ENCODE results near the gene DOLPP1.

The DOLPP1 gene

GRCh38 chr9:129042016-129042415 lies 38.9 kb upstream of the DOLPP1 start:
- Histone ChIP-seq H3K4me1 (ENCODE audit: control insufficient read depth, insufficient read depth, low read length) (no peaks in the 10 kb centered on the region), H3K4me3 (ENCODE audit: low read depth, low read length) (no peak overlapping the region), H3K27me3 (ENCODE audit: control insufficient read depth, insufficient read depth, low read length) (no peaks in the 10 kb centered on the region), H3K9ac (ENCODE audit: low read depth, low read length) (no peak overlapping the region), H3K27ac (ENCODE audit: low read depth, low read length) (no peak overlapping the region), H3K9me3 (ENCODE audit: control insufficient read depth, insufficient read depth, low read length) (no peaks in the 10 kb centered on the region), H3K36me3 (ENCODE audit: control insufficient read depth, insufficient read depth, low read length) (peaks cover 36% of the 10 kb centered on the region)

GRCh38 chr9:129052592-129052991 lies 28.3 kb upstream of the DOLPP1 start:
- H3K27ac ChIP-seq (ENCODE audit: low read depth, low read length), result no peak overlapping the region
- no peak overlapping the region for H3K9ac ChIP-seq (ENCODE audit: low read depth, low read length)

GRCh38 chr9:129053020-129053419 lies 27.9 kb upstream of the DOLPP1 start:
- no peak overlapping the region for H3K9ac ChIP-seq (ENCODE audit: low read depth, low read length)
- H3K36me3 ChIP-seq (ENCODE audit: control insufficient read depth, insufficient read depth, low read length), result peaks cover 46% of the 10 kb centered on the region
- H3K4me1 ChIP-seq (ENCODE audit: control insufficient read depth, insufficient read depth, low read length), result no peaks in the 10 kb centered on the region
- H3K27me3 ChIP-seq (ENCODE audit: control insufficient read depth, insufficient read depth, low read length), result no peaks in the 10 kb centered on the region
- no peak overlapping the region for H3K4me3 ChIP-seq (ENCODE audit: low read depth, low read length)
- no peaks in the 10 kb centered on the region for H3K9me3 ChIP-seq (ENCODE audit: control insufficient read depth, insufficient read depth, low read length)
- H3K27ac ChIP-seq (ENCODE audit: low read depth, low read length), result no peak overlapping the region

More at GRCh38 chr9:129052592-129052991, 28.3 kb upstream of the DOLPP1 start:
- no peaks in the 10 kb centered on the region for H3K27me3 ChIP-seq (ENCODE audit: control insufficient read depth, insufficient read depth, low read length)
- no peaks in the 10 kb centered on the region for H3K9me3 ChIP-seq (ENCODE audit: control insufficient read depth, insufficient read depth, low read length)
- H3K36me3 ChIP-seq (ENCODE audit: control insufficient read depth, insufficient read depth, low read length), result peaks cover 47% of the 10 kb centered on the region
- H3K4me1 ChIP-seq (ENCODE audit: control insufficient read depth, insufficient read depth, low read length), result no peaks in the 10 kb centered on the region
- no peak overlapping the region for H3K4me3 ChIP-seq (ENCODE audit: low read depth, low read length)

- H3K36me3 ChIP-seq (ENCODE audit: control insufficient read depth, insufficient read depth, low read length), result peaks cover 41% of the 10 kb centered on the region
- no peaks in the 10 kb centered on the region for H3K9me3 ChIP-seq (ENCODE audit: control insufficient read depth, insufficient read depth, low read length)
- no peaks in the 10 kb centered on the region for H3K27me3 ChIP-seq (ENCODE audit: control insufficient read depth, insufficient read depth, low read length)
- H3K27ac ChIP-seq (ENCODE audit: low read depth, low read length), result no peak overlapping the region
- no peak overlapping the region for H3K9ac ChIP-seq (ENCODE audit: low read depth, low read length)
- H3K4me1 ChIP-seq (ENCODE audit: control insufficient read depth, insufficient read depth, low read length), result no peaks in the 10 kb centered on the region
- no peak overlapping the region for H3K4me3 ChIP-seq (ENCODE audit: low read depth, low read length)
Measured at GRCh38 chr9:129054163-129054851, 26.6 kb upstream of the DOLPP1 start.

- peaks cover 53% of the 10 kb centered on the region for H3K36me3 ChIP-seq (ENCODE audit: control insufficient read depth, insufficient read depth, low read length)
- no peak overlapping the region for H3K27ac ChIP-seq (ENCODE audit: low read depth, low read length)
- H3K27me3 ChIP-seq (ENCODE audit: control insufficient read depth, insufficient read depth, low read length), result no peaks in the 10 kb centered on the region
- no peaks in the 10 kb centered on the region for H3K9me3 ChIP-seq (ENCODE audit: control insufficient read depth, insufficient read depth, low read length)
- H3K9ac ChIP-seq (ENCODE audit: low read depth, low read length), result no peak overlapping the region
- H3K4me1 ChIP-seq (ENCODE audit: control insufficient read depth, insufficient read depth, low read length), result no peaks in the 10 kb centered on the region
- H3K4me3 ChIP-seq (ENCODE audit: low read depth, low read length), result no peak overlapping the region
Measured at GRCh38 chr9:129058965-129059795, 21.7 kb upstream of the DOLPP1 start.

- no peaks in the 10 kb centered on the region for H3K27me3 ChIP-seq (ENCODE audit: control insufficient read depth, insufficient read depth, low read length)
- no peak overlapping the region for H3K9ac ChIP-seq (ENCODE audit: low read depth, low read length)
- no peaks in the 10 kb centered on the region for H3K9me3 ChIP-seq (ENCODE audit: control insufficient read depth, insufficient read depth, low read length)
- H3K4me3 ChIP-seq (ENCODE audit: low read depth, low read length), result no peak overlapping the region
- no peaks in the 10 kb centered on the region for H3K4me1 ChIP-seq (ENCODE audit: control insufficient read depth, insufficient read depth, low read length)
- peaks cover 57% of the 10 kb centered on the region for H3K36me3 ChIP-seq (ENCODE audit: control insufficient read depth, insufficient read depth, low read length)
- H3K27ac ChIP-seq (ENCODE audit: low read depth, low read length), result no peak overlapping the region
Measured at GRCh38 chr9:129059796-129060785, 20.8 kb upstream of the DOLPP1 start.

GRCh38 chr9:129060991-129061390 lies 19.9 kb upstream of the DOLPP1 start:
- Histone ChIP-seq H3K4me1 (ENCODE audit: control insufficient read depth, insufficient read depth, low read length) (no peaks in the 10 kb centered on the region), H3K9me3 (ENCODE audit: control insufficient read depth, insufficient read depth, low read length) (no peaks in the 10 kb centered on the region), H3K27me3 (ENCODE audit: control insufficient read depth, insufficient read depth, low read length) (no peaks in the 10 kb centered on the region), H3K9ac (ENCODE audit: low read depth, low read length) (no peak overlapping the region), H3K36me3 (ENCODE audit: control insufficient read depth, insufficient read depth, low read length) (peaks cover 64% of the 10 kb centered on the region), H3K27ac (ENCODE audit: low read depth, low read length) (no peak overlapping the region), H3K4me3 (ENCODE audit: low read depth, low read length) (no peak overlapping the region)

- no peak overlapping the region for H3K27ac ChIP-seq (ENCODE audit: low read depth, low read length)
- H3K27me3 ChIP-seq (ENCODE audit: control insufficient read depth, insufficient read depth, low read length), result no peaks in the 10 kb centered on the region
- no peak overlapping the region for H3K9ac ChIP-seq (ENCODE audit: low read depth, low read length)
- no peak overlapping the region for H3K4me3 ChIP-seq (ENCODE audit: low read depth, low read length)
- H3K9me3 ChIP-seq (ENCODE audit: control insufficient read depth, insufficient read depth, low read length), result no peaks in the 10 kb centered on the region
- no peaks in the 10 kb centered on the region for H3K4me1 ChIP-seq (ENCODE audit: control insufficient read depth, insufficient read depth, low read length)
- H3K36me3 ChIP-seq (ENCODE audit: control insufficient read depth, insufficient read depth, low read length), result peaks cover 64% of the 10 kb centered on the region
Measured at GRCh38 chr9:129063061-129063460, 17.9 kb upstream of the DOLPP1 start.

GRCh38 chr9:129064499-129064908 lies 16.4 kb upstream of the DOLPP1 start:
- Histone ChIP-seq H3K36me3 (ENCODE audit: control insufficient read depth, insufficient read depth, low read length) (peaks cover 65% of the 10 kb centered on the region), H3K9me3 (ENCODE audit: control insufficient read depth, insufficient read depth, low read length) (no peaks in the 10 kb centered on the region), H3K27me3 (ENCODE audit: control insufficient read depth, insufficient read depth, low read length) (no peaks in the 10 kb centered on the region), H3K4me1 (ENCODE audit: control insufficient read depth, insufficient read depth, low read length) (no peaks in the 10 kb centered on the region), H3K27ac (ENCODE audit: low read depth, low read length) (no peak overlapping the region), H3K4me3 (ENCODE audit: low read depth, low read length) (no peak overlapping the region), H3K9ac (ENCODE audit: low read depth, low read length) (no peak overlapping the region)

- H3K27ac ChIP-seq (ENCODE audit: low read depth, low read length), result no peak overlapping the region
- H3K4me3 ChIP-seq (ENCODE audit: low read depth, low read length), result no peak overlapping the region
- no peaks in the 10 kb centered on the region for H3K27me3 ChIP-seq (ENCODE audit: control insufficient read depth, insufficient read depth, low read length)
- no peaks in the 10 kb centered on the region for H3K9me3 ChIP-seq (ENCODE audit: control insufficient read depth, insufficient read depth, low read length)
- peaks cover 19% of the 10 kb centered on the region for H3K4me1 ChIP-seq (ENCODE audit: control insufficient read depth, insufficient read depth, low read length)
- H3K36me3 ChIP-seq (ENCODE audit: control insufficient read depth, insufficient read depth, low read length), result peaks cover 51% of the 10 kb centered on the region
- no peak overlapping the region for H3K9ac ChIP-seq (ENCODE audit: low read depth, low read length)
Measured at GRCh38 chr9:129068110-129068509, 12.8 kb upstream of the DOLPP1 start.

All from HUES48 (cell line).